Activated T-cell treated with anti-CD3 and anti-CD28 coated beads, Interleukin-2, amount 50 U/mL, for 48 hours (primary cell): ENCODE results near the gene ARVCF.

Experiments used
- DNase-seq, 2 experiments: peaks; one replicate each; pipeline ENCODE4 v3.0.0-alpha.2; 2020

Gene ARVCF, protein sequence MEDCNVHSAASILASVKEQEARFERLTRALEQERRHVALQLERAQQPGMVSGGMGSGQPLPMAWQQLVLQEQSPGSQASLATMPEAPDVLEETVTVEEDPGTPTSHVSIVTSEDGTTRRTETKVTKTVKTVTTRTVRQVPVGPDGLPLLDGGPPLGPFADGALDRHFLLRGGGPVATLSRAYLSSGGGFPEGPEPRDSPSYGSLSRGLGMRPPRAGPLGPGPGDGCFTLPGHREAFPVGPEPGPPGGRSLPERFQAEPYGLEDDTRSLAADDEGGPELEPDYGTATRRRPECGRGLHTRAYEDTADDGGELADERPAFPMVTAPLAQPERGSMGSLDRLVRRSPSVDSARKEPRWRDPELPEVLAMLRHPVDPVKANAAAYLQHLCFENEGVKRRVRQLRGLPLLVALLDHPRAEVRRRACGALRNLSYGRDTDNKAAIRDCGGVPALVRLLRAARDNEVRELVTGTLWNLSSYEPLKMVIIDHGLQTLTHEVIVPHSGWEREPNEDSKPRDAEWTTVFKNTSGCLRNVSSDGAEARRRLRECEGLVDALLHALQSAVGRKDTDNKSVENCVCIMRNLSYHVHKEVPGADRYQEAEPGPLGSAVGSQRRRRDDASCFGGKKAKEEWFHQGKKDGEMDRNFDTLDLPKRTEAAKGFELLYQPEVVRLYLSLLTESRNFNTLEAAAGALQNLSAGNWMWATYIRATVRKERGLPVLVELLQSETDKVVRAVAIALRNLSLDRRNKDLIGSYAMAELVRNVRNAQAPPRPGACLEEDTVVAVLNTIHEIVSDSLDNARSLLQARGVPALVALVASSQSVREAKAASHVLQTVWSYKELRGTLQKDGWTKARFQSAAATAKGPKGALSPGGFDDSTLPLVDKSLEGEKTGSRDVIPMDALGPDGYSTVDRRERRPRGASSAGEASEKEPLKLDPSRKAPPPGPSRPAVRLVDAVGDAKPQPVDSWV

DNA sequence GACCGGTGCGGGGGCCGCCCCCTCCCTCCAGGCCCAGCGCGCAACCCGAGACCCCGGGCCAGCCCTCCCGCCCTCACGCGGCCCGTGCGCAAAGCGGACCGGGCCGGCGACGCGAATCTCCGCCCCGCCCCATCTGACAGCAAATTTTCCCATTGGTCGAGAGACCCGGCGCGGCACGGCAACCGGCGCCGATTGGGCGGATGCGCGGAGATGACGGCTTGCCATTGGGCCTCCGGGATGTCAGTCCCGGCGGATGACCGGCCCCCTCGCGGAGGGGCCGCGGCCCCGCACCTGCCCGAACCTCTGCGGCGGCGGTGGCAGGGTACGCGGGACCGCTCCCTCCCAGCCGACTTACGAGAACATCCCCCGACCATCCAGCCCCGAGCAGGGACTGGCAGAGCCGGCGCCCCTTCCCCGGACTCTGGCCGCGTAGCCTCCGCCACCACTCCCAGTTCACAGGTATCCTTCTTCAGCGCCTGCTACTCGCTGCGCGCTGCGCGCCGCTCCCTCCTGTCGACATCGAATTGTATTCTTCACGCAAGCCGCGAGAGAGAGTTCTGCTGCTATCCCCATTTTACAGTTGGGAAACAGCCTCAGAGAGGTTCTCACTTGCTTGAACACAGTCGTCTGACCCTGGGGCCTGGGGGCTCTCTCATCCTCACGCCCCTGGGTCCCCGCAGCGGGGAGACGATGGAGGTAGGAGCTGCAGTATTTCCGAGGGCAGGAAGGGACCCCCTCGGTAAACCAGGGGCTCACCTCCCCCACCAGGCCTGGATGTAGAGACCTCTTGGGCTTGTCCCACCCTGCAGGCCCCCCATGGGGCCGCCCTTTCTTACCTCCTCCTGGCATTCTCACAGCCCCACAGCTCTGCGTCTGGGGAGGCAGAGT lies at the start of gene ARVCF:
Gene ARVCF, minus strand, starts transcription at position 90 of the 888 bp plus-strand sequence. CDS start 26,029 bp downstream, outside the sequence.
- peak; percentile 93 to 95 for DNase-seq

DNA sequence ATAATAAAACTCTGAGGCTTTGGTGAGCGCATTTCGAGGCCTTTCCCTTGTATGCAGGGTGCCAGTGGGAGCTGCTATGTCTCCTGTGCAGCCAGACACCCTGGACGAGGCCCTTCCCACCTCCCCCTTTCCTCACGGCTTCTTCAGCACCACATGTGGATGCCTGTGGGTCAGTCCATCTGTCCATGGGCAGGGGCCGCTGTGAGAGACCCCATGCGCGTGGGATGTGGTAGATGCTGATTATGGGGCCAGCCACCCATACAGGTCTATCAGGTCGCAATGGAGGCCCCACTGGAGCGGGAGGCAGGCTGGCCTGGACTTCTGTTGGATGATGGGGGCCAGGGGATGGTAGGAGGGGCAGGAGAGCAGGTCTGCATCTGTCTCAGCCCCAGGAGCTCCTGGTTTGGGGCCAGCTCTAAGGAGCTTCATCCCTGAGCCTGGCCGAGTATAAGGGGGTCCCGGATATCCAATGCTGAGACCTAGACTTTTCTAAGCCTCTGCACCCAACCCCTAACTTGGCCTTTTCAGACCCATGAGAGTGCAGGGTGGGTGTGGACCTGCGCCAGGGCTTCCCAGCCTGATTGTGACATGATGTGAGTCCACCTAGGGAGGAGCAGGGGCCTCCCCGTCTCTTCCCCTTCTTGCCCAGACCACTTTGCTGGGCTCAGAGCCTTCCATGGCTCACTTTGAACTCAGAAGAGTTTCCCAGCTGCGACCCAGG lies 49.4 kb upstream of the ARVCF start:
- DNase-seq: no peak

DNA sequence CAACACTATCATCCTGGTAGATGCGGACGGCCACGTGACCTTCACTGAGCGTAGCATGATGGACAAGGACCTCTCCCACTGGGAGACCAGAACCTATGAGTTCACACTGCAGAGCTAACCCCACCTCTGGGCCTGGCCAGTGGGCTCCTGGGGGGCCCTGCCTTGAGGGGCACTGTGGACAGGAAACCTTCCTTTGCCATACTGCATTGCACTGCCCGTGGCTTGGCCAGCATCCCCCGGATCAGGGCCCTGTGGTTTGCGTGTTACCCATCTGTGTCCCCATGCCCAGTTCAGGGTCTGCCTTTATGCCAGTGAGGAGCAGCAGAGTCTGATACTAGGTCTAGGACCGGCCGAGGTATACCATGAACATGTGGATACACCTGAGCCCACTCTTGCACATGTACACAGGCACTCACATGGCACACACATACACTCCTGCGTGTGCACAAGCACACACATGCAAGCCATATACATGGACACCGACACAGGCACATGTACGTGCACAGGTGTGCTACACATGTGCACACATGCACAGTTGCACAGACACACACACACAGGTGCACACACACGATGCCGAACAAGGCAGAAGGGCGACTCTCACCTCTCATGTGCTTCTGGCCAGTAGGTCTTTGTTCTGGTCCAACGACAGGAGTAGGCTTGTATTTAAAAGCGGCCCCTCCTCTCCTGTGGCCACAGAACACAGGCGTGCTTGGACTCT lies 48.1 kb upstream of the ARVCF start:
- DNase-seq: no peak

DNA sequence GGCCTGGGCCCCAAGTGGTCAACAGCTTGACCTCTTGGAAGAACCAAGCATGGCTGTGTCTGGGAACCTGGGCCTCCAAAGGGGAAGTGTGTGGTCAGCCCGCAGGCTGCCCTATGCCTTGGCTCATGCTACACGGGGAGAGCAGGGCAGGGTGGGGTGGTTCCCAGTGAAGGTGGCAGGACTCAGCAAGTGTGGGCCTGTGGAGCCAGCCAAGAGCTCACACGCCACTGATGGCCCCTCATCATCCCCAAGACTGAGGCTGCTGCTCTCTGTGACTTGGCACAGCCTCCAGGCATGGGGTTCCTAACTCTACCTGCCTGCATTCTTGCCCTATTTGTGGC lies 47.5 kb upstream of the ARVCF start:
- DNase-seq: no peak

DNA sequence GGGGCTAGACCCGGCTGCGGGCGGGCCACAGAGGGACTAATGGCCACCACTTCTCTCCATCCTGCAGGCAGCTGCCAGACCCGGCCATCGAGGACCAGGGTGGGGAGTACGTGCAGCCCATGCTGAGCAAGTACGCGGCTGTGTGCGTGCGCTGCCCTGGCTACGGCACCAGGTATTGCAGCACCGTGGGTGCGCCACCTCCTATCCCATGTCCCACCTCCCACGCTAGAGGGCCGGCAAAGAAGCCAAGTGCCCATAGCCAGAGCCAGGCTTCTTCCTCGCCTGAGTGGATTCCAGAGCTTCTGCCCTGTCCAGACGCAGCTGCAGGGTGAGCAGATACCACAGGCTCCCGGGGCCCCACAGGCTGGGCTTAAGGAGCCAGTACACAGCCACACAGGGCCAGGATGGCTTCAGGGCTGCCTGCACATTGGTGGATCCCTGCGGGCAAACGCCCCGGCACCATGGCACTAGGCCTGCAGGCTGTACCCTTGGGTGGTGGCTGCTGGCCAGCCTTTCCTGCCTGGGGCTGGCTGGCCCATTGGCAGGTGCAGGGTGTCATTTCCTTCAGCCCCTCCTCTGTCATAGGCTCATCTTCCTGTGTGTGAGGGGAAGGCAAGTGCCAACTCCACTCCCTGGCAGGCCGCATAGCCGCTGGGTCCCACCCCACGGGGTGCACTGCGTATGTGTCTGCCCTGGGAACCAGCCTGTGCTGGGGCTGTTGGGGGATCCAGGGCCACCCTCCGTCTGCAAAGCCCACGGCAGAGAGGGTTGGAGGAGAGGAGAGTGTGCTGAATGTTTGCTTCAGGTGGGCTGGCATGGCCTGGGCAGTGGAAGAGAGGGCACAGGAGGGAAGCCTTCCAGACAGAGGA lies 46.9 kb upstream of the ARVCF start:
- no peak for DNase-seq

DNA sequence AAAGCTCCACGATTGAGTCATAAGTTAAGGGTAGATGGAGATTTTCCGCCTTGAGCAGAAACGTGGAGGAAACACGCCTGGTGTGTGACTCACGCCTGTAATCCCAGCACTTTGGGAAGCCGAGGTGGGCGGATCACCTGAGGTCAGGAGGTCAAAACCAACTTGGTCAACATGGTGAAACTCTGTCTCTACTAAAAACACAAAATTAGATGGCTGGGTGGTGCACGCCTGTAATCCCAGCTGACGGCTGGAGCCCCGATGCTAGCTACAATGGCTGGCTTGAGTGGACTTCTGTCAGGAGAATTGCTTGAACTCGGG lies 46.1 kb upstream of the ARVCF start:
- DNase-seq: no peak

DNA sequence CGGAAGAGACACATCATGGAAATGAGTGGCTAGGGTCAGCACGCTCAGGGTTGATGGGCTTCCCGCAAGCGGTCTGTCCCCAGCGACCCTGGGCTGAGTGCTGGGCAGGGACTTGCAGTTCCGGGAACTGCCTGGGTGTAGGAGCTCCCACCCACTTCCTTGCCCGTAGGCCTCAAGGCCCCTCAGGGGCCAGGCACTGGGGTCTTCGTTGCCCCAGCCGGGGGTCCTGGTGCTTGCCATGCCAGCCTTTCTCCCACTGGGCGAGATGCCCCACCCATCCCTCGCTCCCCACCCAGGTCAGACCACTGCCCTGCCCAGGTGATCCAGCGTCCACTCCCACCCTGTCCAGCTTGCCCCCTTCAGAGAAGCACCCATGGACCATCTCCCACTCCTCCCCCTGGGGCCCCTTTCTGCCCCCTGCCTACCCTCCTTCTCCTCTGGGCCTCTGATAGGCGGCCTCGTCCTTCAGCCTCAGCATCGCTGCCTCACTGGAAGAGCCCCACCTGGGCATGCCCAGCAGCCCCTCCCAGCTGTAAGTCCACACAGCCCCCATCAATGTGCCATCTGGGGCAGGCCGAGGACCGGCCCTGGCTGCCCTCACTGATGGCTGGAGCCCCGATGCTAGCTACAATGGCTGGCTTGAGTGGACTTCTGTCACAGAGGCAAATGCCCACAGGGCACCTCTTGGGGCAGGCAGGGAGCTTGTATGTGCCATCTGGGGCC lies 45.6 kb upstream of the ARVCF start:
- DNase-seq: no peak

DNA sequence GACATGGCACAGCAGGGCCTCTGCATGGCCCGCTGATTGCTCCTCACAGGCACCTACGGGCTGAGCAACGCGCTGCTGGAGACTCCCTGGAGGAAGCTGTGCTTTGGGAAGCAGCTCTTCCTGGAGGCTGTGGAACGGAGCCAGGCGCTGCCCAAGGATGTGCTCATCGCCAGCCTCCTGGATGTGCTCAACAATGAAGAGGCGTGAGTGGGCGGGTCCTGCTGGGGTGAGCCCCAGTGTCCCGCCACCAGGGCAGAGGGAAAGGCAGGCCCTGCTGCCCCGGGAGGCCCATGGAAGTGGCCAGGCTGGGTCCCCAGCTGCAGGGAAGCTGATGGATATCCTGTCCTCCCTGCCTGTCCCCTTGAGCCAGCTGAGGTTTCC lies 44.8 kb upstream of the ARVCF start:
- DNase-seq: no peak

DNA sequence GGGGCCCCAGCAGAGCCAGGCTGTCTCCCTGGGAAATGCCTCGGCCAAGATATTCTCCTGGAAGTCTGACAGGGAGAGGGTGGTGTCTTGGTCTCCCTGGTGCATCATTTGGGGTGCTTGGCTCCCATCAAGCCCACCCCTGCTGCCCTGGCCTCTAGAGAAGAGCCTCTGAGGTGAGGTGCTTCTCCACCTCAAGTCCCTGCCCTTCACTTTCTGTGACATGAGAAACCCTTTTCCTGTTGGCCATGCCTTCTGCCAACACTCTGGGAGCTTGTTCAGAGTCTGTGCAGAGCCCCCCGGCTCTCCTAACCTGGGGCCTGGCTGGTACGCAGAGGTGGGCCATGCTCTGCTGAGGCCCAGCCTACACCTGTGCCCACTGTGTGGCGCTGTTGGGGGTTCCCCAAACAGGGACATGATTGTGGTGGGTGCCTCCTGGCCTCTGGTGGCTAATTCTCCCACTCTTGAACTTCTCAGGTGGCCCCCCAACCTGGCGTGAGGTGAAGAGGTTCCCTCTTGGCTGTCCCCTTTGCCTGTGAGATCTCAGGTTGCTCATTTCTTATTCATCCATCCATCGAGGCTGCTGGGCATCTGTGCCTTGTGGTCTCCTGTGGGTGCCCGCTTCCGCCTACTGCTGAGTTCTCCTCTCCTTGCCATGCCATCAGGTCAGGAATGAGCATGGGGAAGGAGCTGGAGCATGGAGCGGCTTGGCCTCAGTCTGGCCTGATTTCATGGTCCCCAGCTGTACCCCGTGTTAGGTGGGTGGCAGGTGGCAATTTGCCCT lies 44.3 kb upstream of the ARVCF start:
- DNase-seq: peak in 1 of 2 experiments; percentile 27

DNA sequence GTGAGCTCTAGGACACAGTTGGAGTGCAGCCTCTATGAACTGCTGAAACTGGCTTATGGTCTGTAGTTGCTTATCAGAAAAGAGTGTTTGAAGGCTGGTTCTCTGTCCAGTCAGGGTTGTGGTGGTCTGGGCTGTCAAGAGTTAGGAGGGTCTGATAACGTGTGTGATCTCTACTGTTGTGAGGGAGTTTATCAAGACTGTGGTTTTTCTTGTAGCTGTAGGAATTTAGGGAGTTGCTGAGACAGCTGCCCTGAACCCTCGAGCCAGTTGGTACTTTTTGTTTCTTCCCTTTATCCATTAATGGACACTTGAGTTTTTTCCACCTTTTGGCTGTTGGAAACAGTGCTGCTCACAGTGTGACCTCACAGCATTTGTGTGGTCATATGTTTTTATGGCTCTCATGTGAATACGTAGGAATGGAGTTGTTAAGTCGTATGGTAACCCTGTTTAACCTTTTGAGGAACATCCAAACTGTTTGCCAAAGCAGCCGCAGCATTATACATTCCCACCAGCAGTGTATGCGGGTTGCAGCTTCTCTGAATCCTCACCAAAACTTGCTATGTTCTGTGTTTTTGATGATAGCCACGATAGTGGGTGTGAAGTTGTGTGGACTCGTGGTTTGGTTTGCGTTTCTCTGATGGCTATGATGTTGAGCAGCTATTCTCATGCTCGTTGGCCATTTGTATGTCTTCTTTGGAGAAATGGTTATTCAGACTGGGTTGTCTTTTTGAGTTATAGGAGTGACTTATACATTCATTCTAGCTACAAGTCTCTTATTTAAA lies 42.6 kb upstream of the ARVCF start:
- DNase-seq: no peak

DNA sequence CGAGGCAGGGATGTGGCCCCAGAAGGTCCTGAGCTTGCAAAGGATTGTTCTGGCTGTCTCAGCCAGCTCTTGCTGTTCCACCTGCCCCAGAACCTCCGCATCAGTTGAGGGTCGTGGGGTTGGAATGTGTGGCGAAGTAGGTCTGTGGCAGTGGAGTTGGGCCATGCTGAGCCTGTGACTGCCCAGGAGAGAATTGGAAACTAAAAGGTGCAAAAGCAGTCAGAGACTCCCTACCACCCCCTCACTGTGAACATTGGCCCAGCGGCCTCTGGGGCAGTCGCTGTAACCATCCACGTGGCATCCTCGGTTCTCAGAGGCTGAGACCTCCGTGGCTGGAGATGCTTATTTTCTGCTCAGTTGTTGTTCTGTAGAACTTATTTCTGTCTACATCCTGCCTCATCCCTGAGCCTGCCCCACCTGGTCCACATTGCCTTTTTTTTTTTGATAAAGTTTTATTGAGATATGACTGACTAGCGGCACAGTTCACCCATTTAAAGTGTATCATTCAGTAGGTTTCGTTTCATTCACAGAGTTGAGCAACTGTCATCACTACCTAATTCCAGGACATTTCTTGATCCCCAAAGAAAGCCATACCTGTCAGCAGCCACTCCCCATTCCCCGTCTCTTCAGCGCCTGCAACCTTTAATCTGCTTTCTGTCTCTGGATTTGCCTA lies 41.1 kb upstream of the ARVCF start:
- DNase-seq: no peak

DNA sequence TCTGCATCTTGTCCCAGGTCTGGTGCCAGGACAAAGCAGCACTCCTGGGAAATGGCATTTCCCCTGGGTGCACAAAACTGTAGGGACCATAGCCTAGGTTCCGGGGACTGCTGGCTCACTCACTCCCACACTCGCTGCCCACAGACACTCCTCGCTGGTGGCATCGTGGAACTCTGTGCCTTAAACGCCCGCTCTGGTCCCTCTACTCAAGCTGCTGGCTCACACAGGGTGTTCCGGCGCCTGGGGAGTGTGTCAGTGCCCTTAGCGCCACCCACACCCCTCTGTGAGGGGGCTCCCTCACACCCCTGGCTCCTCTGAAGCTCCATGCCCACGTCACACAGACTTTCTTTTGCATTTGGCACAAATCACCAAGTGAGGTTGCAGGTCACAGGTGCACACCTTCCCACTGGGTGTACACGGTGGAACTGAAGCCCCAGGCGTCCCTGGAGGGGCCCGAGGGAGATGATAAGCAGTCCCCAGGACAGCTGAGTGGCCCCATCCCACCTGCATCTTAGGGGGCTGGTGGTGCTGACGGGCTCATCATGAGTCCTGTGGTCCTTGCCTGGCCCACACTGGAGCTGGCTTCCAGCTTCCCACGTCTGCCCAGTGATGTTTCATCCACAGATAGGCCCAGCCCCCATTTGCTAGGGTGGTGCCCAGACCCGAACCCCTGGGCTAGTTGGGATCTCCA lies 40.2 kb upstream of the ARVCF start:
- DNase-seq: no peak

DNA sequence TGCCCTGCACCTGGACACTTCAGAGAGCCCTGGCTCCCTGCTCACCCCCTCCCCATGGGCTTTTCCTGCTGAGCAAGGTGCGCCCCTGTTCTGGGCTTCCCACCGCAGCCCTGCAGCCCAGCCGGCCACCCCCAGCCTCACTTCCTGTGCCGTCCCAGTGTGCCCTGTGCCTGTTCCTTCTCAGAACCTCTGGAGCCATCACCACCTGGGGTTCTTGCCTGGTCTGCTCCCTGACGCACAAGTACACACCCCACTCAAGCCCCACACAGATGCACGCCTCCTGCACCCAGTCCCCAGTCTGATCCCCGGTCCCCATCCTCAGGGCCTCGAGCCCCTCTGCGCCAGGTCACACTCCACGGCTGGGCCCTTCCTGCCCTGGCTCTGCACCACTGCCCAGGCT lies 39.5 kb upstream of the ARVCF start:
- DNase-seq: no peak

DNA sequence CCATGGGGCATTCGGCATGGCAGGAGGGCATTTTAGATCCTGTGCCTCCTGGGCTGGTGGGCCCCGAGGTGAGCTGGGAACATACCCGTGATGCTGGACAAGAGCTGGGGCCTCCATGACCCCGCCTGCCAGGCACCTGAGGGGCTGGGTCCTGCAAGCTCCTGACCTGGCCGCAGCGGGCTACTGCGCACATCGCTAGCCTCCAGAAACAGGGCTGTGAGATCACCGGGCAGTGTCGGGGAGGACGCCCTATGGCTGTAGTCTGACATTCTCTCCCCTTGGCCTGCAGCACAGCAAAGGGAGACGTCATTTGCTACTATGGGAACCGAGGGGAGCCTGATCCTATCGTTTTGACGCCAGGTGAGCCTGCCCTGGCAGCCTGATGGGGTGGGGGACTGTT lies 39.0 kb upstream of the ARVCF start:
- no peak for DNase-seq

DNA sequence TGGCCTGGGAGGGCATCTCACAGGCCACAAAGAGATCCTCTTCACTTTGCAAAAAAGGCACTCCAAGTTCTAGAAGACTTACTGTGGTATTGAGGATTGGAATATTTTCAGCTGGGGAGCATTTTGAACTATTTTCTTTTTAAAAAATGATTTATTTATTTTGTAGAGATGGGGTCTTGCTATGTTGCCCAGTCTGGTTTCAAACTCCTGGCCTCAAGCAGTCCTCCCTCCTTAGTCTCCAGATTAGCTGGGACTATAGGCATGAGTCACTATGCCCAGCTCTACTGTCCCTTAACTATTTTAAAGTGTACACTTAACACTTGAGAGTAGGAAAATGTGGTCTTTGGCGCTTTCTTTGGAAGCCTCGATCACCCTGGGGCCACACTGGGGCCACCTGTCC lies 38.5 kb upstream of the ARVCF start:
- no peak for DNase-seq

DNA sequence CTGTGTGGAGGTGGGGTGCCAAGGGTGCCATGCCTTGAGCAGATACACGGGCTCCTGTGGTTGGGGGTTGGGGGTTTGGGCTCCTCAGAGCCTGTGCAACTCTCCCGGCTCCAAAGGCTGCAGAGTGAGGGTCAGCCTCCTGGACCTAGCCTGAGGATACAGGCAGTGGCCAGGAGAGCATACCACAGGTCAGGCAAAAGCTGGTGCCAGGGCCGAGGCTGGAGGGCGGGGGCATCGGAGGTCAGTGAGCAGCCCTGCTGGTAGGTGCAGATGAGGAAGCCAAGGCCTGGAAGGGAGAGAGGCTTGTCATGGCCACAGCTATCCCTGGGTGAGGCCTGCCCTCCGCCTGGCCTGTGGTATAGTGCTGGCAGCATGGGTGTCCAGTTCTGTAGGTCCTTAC lies 37.9 kb upstream of the ARVCF start:
- no peak for DNase-seq

DNA sequence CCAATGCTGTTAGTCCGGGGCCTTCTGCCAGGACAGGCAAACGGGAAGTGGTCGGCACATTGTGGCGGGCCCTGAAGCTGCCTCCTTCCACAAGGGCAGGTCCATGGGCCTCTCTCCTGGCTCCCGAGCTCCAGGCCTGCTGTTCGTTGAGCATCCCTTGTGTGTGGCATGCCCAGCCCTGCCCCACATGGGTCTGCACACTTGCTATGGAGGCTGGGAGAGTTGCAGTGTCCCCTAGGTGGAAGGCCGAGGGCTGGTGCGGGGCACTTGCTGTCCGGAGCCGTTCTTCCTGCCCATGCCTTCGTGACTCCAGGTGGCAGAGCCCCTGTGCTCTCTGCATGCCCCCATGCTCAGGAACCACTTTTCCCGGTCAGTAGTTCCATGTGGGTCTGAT lies 37.4 kb upstream of the ARVCF start:
- DNase-seq: no peak
